Measurements from ENCODE around the gene GOLM1.

DNA sequence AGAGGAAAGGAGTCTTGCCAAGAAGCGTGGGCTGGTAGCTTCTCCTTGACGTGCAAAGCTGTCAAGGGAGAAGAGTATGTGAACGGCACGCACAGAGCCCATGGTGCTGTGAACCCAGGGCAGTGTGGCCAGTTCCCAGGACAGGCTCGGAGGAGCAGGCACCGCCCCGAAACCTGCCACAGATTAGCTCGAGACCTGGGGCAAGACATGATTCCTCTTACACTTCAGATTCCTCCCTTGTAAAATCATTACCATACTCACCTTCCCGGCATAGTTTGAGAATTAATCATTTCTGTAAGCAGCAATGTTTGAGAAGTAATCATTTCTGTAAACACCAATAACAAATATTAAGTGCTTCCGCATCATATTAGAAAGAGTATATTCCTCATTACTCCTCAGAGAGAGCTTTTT lies 19.9 kb downstream of the GOLM1 start:
- TF ChIP-seq, protein P1, sequence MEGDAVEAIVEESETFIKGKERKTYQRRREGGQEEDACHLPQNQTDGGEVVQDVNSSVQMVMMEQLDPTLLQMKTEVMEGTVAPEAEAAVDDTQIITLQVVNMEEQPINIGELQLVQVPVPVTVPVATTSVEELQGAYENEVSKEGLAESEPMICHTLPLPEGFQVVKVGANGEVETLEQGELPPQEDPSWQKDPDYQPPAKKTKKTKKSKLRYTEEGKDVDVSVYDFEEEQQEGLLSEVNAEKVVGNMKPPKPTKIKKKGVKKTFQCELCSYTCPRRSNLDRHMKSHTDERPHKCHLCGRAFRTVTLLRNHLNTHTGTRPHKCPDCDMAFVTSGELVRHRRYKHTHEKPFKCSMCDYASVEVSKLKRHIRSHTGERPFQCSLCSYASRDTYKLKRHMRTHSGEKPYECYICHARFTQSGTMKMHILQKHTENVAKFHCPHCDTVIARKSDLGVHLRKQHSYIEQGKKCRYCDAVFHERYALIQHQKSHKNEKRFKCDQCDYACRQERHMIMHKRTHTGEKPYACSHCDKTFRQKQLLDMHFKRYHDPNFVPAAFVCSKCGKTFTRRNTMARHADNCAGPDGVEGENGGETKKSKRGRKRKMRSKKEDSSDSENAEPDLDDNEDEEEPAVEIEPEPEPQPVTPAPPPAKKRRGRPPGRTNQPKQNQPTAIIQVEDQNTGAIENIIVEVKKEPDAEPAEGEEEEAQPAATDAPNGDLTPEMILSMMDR (IDR thresholded peaks at IDR 0.05; ENCODE audit: insufficient read depth, low read depth, low read length): no peak
- TF ChIP-seq EZH2 (IDR thresholded peaks at IDR 0.05; ENCODE audit: insufficient read depth, low read length): no peak
